GM19467 (cell line): ENCODE results near the gene B4GALT6.

ENCODE experiments used
- ATAC-seq: cut with Tn5 transposase; IDR thresholded peaks from one replicate; pipeline ENCODE4 v1.9.1; 2021; ENCODE audit warnings: mild to moderate bottlenecking, moderate library complexity; ENCODE audit not compliant: unreplicated experiment

The B4GALT6 gene

GRCh38 chr18:31694297-31694696, 9.9 kb upstream of the B4GALT6 start:
- ATAC-seq: no peak

GRCh38 chr18:31688606-31689005, 4.2 kb upstream of the B4GALT6 start:
- no peak for ATAC-seq

- ATAC-seq: no peak
Measured at GRCh38 chr18:31686986-31687928, 2.9 kb upstream of the B4GALT6 start.

GRCh38 chr18:31686572-31686971, 2.2 kb upstream of the B4GALT6 start:
- no peak for ATAC-seq

- peak; percentile 78 for ATAC-seq
Measured at GRCh38 chr18:31685097-31686082, 1.0 kb upstream of the B4GALT6 start.

- ATAC-seq: no peak
Measured at GRCh38 chr18:31683968-31684278, 458 bp downstream of the B4GALT6 start.

- no peak for ATAC-seq
Measured at GRCh38 chr18:31683106-31683505, 1.3 kb downstream of the B4GALT6 start.

GRCh38 chr18:31680831-31681568, 3.4 kb downstream of the B4GALT6 start:
- ATAC-seq: no peak

GRCh38 chr18:31680433-31680811, 4.0 kb downstream of the B4GALT6 start:
- ATAC-seq: no peak

GRCh38 chr18:31679791-31680432, 4.5 kb downstream of the B4GALT6 start:
- ATAC-seq: no peak

- no peak for ATAC-seq
Measured at GRCh38 chr18:31679133-31679742, 5.1 kb downstream of the B4GALT6 start.

- ATAC-seq: no peak
Measured at GRCh38 chr18:31678425-31678824, 6.0 kb downstream of the B4GALT6 start.

GRCh38 chr18:31677592-31677991, 6.8 kb downstream of the B4GALT6 start:
- no peak for ATAC-seq

- ATAC-seq: no peak
Measured at GRCh38 chr18:31675404-31675803, 9.0 kb downstream of the B4GALT6 start.

GRCh38 chr18:31672628-31673135, 11.7 kb downstream of the B4GALT6 start:
- ATAC-seq: no peak

GRCh38 chr18:31671951-31672350, 12.4 kb downstream of the B4GALT6 start:
- ATAC-seq: no peak

GRCh38 chr18:31669541-31669940, 14.8 kb downstream of the B4GALT6 start:
- ATAC-seq: no peak

- no peak for ATAC-seq
Measured at GRCh38 chr18:31667185-31667584, 17.2 kb downstream of the B4GALT6 start.

- ATAC-seq: no peak
Measured at GRCh38 chr18:31666055-31666454, 18.3 kb downstream of the B4GALT6 start.

- ATAC-seq: no peak
Measured at GRCh38 chr18:31664101-31664500, 20.3 kb downstream of the B4GALT6 start.
